HG03103 (cell line): Measurements from ENCODE around the gene NKX6-2.

Experiments used
- ATAC-seq: cut with Tn5 transposase; IDR thresholded peaks from one replicate; pipeline ENCODE4 v1.9.1; 2021; ENCODE audit warnings: low read depth; ENCODE audit not compliant: unreplicated experiment

The NKX6-2 gene

DNA sequence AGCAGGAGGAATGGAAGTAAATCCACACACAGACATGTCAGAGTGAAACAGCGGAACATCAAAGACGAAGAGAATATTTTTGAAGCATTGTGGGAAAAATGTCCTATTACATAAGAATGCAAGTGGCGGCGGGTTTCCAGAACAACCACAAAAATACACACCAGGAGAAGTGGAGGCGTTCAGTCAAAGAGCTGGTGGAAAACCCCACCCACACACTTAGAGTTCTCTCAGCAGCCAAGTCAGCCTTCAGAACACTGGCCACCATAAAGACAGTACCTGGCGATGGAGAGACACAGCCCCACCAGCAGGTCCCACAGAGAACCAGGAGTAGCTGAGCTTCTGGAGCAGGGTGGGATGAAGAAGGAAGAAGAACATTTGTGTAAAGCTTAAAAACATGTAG, 23.7 kb downstream of the NKX6-2 start:
- ATAC-seq: no peak

GRCh38 chr10:132761395-132762060, 24.4 kb downstream of the NKX6-2 start:
- no peak for ATAC-seq

DNA sequence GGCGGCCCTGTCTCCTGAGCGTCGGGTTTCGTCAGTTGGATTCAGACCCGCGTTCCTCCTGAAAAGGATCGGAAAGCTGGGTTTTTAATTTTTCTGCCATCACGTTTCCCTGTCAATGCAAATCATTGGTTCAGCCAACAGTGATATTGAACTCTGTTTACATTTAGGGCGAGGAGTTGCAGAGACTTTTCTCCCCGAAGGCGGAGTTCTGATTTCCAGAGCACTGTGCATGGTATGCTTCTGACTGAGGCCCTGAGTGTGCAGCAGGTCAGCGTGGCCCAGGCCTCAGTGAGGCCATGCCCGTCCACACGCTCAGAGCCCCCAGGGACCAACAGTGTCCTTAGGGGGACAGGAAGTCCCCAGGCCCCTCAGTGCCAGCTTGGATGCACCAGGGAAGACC, 27.1 kb downstream of the NKX6-2 start:
- no peak for ATAC-seq

DNA sequence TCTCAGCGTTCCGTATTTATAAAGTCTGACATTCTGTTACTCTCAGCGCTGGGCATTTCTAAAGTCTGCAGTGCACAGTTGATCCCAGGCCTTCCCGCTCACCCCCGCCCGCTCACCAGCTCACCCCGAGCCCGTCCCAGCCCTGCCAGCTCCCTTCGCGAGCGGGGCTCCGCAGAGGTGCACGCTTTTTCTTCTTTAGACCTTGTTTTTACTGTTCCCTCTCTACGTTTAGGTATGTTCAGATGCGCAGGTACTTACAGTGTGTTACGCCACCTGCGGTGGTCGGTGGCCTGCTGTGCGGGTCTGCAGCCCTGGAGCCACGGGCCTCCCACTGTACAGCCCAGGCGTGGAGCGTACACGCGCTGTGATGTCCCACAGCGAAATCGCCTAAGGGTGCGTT, 28.8 kb downstream of the NKX6-2 start:
- ATAC-seq: no peak

DNA sequence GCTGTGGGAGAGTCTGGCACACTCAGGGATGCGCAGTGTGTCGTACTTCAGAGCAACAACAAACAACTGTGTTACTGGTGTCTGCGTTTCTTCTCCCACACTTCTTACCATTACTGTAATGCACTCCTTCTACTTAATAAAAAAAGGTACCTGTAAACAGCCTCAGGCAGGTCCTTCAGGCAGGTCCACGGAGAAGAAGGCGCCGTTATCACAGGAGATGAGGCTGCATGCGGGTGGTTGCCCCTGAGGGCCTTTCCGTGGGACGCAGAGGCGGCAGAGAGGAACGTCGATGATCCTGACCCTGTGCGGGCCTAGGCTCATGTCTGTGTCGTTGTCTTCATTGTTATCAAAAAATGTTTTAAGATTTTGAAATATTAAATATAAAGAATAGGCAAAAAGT, 29.4 kb downstream of the NKX6-2 start:
- ATAC-seq: no peak

- no peak for ATAC-seq
These were observed 30.7 kb downstream of the NKX6-2 start for GRCh38 chr10:132755166-132755711.

DNA sequence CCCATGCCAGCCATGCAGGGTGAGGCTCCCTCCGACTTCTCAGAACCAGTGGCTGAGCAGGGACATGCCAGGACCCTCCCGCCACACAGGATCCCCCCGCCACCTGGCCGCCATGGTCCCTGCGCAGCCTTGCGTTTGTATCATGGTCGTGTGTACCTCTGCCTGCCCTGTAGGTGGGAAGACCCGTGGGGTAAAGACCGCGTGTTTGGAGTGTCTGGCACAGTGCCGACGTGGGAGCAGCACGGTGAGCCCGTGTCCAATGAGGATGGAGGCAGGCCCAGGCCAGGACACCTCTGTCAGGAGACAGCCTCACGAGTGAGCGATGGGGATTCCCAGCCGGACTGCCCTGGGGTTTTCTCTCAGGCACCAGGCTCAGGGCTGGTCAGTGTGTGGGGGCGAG, 31.9 kb downstream of the NKX6-2 start:
- no peak for ATAC-seq

DNA sequence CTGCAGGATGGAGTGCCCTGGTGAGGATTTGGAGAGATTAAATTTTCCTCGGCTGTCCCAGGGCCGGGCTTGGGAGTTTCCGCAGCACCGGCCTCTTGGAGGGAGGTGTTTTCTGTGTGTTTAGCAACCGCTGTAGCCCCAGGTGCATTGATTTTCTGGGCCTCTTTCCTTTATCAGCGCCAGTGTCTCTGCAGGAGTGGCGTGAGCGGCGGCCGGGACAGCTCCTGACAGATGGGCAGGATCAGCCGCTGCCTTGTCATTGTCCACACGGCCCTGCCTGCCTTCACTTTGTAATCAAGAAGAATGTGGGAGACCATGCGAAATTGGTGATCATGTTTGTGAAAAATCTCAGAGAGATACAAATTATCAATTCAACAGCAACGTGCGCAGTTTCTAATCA, 32.4 kb downstream of the NKX6-2 start:
- no peak for ATAC-seq

- ATAC-seq: no peak
These were observed 33.0 kb downstream of the NKX6-2 start for GRCh38 chr10:132752961-132753360.

DNA sequence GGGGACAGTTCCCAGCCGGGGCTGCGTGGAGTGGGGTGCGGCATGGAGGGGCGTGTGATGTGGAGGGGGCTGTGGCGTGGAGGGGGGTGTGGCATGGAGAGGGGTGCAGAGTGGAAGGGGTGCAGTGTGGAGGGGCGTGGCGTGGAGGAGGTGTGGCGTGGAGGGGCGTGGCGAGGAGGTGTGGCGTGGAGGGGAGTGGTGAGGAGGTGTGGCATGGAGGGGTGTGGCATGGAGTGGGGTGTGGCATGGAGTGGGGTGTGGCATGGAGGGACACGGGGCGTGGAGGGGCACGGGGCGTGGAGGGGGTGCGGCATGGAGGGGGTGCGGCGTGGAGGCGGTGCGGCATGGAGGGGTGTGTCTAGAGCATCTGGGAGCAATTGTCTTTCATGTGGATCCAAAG, 33.6 kb downstream of the NKX6-2 start:
- no peak for ATAC-seq

DNA sequence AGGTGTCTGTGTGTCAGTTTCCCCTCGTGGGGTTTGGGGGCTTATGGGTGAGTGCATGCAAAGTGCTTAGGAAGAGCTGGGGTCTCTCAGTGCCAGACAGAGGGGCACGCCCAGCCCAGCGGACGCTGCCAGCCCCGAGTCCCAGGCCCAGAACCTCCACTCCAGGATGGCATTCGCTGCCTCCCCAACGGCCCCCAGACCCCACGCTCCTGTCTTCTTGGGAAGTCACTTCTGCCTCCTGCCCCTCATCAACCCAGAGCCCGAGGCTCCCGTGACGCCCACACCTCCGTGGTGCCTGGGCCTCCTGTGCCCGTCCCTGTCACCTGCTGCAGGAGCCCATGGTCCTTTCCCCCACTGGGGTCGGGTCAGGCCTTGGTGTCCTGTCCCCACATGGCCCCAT, 35.0 kb downstream of the NKX6-2 start:
- ATAC-seq: no peak

GRCh38 chr10:132749371-132749795, 36.6 kb downstream of the NKX6-2 start:
- no peak for ATAC-seq

DNA sequence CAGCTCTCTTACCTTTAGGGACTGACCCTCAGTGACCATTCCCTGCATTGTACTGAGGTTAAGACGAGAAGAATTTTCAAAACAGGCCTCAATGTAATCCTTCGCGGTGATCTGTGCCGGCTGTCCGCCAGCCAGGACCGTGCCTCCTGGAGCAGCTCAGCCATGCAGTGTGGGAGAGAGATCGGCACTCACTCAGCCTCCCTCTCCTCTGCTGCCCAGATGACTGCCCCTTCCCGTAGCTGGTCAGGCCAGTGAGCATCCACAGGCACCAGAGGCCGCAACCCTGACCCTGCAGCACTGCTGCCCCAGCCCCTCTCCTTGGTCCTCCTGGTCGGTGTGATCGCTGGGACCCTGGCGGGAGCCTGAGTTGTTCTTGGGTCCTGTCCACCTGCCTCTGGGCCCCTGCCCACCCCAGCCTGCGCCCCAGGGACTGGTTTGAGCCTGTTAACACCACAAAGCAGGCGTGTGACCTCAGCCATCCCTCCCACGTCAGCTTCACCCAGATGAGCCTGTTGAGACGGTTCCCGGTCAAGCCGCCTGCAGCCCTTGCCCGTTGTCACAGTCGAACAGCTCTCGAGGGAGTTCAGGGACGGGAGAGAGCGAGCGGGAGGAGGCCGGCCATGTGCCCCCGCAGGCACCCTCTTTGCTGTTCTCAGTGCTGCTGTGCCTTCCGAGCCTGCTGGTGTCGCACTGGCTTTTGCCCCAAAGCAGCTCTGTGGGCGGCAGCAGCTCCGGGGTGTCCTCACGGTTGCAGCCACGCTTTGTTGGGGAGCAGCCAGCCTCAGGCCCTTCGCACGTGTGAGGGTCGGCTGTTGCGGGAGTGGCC, 37.2 kb downstream of the NKX6-2 start:
- no peak for ATAC-seq

GRCh38 chr10:132748135-132748534, 37.8 kb downstream of the NKX6-2 start:
- ATAC-seq: no peak

GRCh38 chr10:132746801-132747625, 38.9 kb downstream of the NKX6-2 start:
- no peak for ATAC-seq

GRCh38 chr10:132746386-132746785, 39.6 kb downstream of the NKX6-2 start:
- ATAC-seq: no peak

- no peak for ATAC-seq
These were observed 40.0 kb downstream of the NKX6-2 start for GRCh38 chr10:132745971-132746370.

DNA sequence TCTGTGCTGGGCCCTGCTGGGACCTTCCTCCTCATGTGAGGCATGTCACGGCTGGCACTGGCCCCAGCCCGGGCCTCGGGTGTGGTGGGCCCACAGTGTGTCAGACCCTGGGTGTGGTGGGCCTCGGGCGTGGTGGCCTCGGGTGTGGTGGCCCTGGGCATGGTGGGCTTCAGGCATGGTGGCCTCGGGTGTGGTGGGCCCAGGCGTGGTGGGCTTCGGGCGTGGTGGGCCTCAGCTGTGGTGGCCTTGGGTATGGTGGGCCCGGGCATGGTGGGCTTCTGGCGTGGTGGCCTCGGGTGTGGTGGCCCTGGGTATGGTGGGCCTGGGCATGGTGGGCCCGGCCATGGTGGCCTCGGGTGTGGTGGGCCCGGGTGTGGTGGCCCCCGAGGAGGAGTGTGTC, 40.4 kb downstream of the NKX6-2 start:
- no peak for ATAC-seq

DNA sequence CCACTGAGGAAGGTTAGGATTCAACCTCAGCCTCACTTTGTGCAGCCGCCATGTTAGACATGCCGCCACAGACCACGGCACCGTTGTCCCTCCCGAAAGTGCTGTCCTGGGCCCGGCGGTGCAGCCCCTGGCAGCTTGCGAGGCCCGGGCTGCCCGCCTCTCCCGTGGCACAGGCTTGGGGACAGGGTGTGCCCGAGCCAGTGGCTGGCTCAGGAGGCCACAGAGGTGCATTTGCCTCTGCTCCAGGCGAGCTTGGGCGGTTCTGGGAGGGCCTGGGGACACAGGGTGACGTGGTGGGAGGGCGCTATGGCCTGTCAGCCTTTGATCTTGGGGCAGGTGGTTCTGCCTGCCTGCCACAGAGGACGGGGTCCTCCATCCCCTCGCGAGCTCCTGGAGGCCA, 41.1 kb downstream of the NKX6-2 start:
- no peak for ATAC-seq

DNA sequence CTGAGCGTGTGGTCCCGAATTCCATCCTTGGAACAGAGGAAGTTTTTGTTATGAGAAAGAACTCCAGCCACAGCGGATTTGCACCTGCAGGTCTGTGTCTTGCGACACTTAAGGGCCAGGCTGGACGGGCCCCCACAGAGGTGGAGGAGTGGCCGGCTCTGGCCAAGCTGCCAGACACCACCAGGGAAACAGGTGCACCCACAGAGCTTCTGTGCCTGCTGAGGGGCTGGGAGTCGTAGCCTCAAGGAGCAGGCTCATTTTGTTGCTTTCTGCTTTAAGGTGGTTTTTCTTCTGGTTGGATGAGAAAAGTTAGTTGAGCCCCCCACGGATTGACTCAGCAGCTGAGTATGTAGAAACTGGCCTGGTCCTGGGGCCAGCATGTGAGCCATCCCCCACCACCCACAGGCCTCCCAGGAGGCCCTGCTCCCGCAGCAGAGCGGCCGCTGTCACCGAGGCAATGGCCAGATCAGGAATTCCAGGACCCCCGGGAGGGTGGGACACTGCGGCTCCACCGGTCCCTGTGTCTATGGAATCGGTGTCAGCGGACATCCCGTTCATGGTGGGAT, 41.9 kb downstream of the NKX6-2 start:
- ATAC-seq: no peak
